Stimulated activated CD4-positive, alpha-beta T cell treated with anti-CD3 and anti-CD28 coated beads, Interleukin-1b, Interleukin-23, amount 100 ng/mL, for 24 hours (primary cell): ENCODE measurements around the gene ZNF185.

Experiments used
- DNase-seq, 4 experiments: peaks; one replicate each; pipeline ENCODE4 v3.0.0-alpha.2; 2020; ENCODE audit warnings: low read depth in 4 of 4, low spot score in 1 of 4

ZNF185 gene

DNA sequence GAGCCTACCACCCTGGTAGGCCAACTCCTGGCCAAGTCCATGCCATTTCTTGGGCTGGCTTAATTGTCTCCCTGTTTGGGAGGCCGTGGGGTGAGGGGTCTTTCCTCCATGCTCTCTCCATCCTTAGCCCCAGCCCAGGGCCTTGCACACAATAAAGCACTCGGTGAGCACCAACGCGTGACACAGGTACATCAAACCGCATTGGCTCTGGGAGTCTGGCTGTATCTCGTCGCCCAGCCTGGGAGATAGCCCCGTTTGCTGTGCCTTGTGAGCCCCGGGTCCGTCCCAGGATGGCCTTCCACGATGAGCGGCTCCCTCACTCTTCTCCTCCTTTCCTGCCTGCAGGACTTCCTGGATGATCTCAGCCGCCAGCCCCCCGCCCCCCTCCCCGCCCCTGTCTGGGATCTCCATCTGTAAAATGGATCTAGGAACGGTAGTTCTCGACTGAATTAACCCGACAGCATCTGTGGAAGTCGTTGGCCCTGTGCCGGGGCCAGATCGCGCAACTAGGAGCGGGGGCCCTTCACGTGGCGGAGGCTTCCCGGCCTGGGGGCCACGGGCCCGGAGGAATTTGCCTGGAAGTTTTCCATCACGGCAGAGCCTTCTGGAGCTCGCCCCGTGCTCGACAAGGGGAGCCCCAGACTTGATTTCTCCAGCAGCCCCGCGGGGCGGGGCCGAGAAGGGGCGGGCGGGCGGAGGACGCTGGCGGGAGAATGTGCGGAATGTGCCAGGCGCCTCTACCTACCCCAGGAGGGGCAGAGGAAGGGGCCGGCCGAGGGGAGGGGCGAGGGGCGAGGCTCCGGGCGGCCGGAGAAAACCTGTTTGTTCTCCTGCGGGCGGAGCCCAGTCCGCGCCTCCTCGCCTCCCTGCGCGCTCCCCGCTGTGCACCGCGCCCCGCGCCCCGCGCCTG is at the start of gene ZNF185:
Gene ZNF185, plus strand, starts transcription at position 846 of the 910 bp plus-strand sequence. CDS start 16,423 bp downstream, outside the sequence.
- no peak for DNase-seq

DNA sequence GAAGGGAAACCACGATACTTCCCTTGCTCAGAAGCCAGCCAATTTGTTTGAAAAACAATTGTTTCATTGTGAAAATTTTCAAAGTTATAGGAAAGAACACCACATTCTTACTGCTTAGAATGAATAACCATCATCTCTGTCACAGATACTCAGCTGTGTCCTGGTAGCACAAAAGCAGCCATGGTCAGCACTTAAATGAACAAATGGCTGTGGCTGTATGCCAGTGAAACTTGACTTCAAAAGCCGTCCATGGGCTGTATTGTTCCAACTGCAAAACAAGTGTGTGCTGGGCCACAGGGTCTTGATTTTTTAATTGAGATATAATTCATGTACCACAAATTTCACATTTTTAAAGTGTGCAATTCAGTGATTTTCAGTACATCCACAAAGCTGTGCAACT is 47.4 kb upstream of the ZNF185 start:
- DNase-seq, result no peak

DNA sequence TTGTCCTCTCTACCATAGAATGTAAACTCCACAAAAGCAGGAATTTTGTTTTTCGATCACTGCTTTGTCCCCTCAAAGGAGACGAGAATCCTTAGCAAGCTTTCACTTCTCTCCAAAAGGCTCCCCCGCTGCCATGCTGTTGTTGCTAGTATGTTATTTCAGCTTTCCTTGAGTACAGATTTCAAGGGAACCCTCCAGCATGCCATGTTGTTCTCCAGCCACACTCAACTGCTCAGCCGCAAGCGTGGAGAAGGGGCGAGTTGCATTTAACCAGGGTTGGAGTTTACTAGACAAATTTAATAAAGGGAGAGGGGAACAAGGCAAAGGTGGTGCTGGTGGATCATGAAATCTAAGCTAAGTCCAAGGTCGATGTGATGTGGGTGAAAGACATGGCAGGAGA is 43.9 kb upstream of the ZNF185 start:
- no peak for DNase-seq

DNA sequence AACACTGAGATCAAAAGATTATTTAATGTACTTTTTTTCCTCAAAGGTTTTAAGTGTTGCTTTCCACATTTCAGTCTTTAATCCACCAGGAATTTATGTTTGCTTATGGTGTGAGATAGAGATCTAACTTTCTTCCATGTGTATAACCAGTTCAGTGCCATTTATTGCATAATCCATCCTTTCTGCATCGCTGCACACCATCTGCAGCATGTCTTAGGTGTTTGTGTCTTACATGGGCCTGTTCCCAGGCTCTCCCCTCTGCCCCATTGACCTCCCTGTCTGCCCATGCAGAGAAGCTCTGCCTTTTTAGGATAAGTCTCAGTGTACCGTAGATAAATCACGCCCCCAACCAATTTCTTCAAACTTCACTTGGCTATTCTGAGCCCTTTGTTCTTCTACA is 36.8 kb upstream of the ZNF185 start:
- DNase-seq, result no peak

DNA sequence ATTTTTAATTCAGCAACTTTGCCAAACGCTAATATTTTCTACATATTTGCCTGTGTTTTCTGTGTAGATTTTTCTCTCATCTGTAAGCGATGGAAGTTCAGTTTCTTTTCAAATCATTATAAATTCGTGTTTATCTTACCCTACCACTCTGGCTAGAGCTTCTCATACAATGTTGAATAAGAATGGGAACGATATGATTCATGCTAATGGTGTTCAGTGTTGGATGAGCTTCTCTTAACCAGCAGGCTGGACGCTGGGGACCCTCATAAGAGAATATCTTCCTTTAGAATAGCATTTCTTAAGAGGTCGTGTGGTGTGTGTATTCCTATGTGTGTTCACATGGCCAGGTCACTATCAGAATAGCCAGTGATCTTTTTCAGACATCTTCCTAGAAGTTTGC is 36.0 kb upstream of the ZNF185 start:
- DNase-seq, result no peak

DNA sequence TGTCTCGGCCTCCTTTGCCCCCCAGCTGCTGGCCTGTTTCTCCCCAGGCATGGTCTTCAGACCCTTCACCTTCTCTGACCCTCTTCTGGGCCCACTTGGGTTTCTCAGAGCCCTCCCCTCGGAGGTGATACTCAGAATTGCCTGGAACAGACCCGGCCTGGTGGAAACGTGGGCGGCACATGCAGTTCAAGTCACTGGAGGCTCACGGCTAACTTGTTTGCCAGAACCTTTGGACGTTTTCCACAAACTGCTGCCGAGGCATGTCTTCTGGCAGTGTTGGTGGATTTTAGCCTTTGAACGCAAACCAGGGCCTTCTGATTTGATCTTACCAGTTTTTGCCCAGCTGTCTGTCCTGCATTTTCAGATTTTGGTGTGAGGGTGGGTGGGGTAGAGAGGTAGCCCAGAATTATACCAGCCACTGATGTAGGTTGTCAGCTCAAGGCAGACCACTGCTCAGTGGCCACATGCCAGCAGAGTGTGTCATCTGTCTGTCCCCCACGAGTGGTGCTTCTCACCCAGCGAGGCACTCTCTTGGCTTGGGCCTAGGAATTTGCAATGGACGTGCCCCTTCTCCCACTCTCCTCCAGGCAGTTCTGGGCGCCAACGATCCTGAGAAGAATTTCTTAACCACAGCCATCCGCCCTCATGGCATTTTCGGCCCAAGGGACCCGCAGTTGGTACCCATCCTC is 32.5 kb upstream of the ZNF185 start:
- no peak for DNase-seq

DNA sequence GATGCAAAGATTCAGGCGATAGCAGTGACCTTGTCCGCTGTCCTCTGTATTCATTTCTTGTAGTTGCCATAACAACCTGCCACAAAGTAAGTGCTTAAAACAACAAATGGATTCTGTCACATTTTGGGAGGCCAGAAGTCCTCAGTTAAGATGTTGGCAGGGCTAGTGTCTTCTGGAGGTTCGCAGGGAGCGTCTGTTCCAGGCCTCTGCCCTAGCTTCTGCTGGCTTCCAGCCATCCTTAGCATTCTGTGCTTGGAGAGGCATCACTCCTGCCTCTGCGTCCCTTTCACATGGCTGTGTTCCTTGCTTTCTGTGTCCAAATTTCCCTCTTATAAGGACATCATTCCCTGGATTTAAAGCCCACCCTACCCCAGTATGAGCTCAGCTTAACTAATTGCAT is 31.5 kb upstream of the ZNF185 start:
- no peak for DNase-seq

DNA sequence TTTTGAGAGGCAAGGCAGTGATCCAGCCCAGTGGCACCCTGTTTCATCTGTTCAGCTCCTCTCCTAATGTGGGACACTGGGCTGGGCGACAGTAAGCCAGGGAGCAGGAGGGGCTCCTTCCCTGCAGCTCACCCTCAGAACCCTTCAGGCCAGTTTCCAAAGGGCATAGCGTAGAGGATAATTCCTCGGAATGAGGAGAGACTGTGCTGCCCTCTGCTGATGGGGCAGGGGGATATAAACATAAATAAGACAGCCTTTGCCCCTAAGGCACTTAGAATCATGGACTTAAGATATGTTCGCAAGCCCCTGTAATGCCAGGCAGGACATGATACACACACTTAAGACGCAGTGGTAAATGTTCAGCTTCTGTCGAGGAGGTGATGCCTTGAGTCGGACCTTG is 27.9 kb upstream of the ZNF185 start:
- DNase-seq, result no peak

DNA sequence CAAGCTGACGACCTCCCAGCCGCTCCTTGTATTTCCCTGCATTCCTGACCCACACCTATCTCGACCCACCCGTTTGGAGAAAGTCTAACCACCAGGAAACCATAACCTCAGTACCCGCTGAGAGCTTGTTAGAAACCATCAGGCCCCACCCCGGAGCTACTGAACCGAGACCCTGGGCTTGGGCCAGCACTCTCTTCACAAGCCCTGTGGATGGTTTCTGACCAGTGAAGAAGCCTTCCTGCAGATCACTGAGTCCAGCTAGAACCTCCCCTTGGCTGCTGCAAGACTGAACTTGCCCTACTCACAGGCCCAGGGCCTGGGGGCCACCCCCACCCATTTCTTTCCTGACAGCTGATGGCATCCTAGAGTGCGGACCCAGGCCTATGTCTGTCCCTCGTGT is 26.6 kb upstream of the ZNF185 start:
- DNase-seq, result no peak

DNA sequence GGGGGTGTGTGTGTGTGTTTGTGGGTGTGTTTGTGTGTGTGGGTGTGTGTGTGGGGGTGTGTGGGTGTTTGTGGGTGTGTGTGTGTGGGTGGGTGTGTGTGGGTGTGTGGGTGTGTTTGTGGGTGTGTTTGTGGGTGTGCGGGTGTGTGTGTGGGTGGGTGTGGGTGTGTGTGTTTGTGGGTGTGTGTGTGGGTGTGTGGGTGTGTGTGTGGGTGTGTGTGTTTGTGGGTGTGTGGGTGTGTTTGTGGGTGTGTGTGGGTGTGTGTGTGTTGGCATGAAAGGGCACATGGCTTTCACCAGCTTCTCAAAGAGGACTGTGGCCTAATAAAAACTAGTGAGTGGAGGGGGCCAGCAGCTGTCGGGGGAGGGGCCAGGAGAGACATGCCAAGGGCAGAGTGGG is 25.3 kb upstream of the ZNF185 start:
- no peak for DNase-seq

DNA sequence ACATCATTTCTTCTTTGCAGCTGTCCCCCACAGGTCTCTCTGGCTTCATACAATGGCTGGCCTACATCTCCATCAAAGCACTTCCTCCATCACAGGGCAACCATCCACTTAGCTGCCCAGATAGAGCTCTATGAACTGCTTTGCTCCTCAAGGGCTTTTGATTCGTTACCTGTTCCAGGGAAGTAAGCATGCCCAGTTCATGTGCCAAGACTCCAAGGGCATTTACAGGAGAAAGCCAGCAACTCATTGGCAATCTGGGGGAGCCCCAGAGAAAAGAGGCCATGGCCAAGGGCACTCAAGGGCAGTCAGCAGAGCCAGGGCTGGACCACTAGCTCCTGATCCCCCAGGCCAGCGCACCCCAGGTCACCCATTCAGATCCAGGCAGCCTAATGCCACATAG is 24.5 kb upstream of the ZNF185 start:
- DNase-seq, result no peak

DNA sequence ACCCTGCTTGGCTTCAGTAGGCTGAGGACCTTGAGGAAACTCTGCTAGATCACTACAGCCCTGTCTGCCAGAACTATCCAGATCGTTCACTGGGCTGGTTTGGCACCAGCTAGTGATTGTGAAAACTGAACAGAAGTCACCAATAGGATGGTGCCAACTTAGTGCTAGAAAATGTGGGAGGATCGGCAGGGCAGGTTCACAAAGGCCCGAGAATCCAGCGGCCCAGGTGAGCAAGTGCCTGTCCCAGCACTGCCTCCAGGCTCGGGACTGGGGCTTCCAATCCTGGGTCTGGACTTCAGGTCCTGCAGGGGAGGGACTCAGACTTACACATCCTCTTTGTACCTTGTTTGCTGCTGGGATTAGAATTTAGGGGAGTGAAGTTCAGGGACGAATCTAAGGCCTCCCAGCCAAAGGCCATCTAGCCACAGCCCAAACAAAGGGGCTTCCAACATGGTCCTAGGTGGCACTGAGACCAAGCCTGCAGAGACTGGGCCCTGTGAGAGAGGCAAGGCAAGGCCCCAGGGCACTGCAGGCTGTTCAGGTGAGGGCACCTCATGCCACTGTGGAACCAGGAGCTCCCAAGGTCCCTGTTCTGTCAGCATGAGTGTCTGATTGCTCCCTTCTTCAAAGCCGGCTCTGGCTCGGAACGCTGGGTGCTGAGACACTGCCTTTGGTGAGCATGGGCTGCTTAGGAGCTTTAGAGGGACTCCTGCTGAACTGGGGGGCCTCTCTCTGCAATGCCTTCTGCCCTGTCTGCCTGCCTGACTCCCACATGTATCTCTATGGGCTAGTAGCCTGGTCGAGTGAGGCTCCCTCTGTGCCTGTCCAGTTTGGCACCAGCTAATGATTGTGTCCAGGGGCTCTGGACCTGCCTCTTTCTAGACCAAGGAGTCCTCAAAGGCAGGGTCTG is 20.7 kb upstream of the ZNF185 start:
- no peak for DNase-seq

DNA sequence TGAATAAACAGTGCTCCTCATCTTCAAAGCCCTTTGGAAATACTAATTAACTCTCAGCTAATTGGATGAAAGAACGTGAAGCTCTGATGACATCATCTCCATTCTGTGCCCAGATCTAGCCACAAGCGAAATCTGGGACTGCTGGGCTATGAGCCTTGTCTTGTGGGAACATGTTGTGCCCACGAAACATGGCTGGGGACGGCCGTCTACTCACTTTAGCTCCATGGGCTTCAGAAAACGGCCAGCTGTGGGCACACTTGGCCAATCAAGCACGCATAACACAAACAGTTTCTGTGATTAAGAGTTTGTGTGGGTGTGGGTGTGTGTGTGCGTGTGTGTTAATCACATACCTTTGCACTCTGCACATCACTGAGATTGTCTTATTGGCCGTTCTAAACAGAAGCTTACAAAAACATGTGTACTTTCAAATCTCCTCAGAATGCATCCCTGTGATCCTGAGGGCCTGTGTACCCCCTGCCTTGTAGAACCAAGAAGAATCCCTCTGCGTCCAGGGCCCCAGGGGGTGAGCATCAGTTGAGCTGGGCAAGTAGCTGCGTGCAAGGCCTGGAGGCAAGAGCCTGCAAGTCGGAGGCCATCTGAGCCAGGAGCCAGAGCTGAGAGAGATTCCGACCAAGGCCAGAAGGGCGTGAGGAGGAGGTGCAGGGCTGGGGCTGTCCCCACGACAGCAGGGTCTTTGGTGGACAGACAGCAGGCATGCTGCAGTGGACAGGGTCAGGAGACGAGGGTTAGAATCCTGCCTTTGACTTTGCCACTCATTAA is 18.7 kb upstream of the ZNF185 start:
- no peak for DNase-seq

DNA sequence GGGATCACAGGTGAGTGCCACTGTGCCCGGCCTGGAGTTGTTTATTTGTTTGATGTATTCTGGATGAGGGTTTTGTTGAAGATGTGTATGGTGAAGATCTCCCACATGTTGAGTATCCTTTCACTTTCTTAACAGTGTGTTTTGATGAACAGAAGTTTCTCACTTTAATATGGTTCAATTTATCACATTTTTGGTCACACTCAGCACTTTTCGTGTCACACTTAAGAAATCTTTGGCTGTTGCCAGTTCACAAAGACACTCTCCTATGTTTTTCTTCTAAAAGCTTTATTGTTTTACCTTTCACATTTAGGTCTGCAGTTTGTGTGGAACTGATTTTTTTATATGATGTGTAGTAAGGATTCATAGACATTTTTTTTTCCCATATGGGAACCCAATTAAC is 16.6 kb upstream of the ZNF185 start:
- no peak for DNase-seq

DNA sequence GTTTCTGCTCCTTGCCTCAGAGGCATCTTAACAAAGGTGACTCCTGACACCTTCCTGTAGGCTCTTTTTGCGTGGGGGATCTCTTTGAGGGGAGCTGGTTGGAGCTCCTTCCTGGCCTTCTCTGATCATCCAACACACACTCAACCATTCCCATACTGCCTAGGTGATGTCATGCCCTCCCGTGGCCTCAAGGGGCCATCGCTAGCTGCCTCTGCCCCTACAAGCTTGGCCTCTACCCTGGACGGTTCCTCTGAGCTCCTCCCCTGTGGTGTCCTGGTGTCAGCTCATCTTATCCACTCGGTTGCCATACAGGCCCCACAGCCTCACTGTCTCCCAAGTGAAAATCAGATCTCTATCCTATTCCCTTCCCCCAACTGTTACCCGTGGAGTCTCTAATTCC is 13.7 kb upstream of the ZNF185 start:
- DNase-seq, result no peak

DNA sequence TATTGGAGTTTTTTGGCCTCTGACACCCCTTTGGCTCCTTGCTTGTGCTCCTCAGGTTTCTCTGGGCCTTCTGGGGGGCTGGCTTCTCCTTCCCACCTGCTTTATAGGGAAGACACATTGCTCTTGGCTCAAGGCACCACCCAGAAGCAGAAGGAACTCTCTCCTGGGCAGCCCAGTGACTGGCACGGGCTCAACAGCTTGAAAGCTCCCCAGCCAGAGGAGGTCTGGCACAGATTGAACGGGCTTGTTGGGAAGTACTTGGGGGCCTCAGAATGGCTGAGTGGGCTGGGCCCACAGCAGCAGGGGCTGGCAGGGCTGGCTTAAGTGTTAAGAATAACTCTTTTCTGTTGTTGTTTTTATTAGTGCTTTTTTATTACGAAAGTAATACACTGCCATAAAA is 11.2 kb upstream of the ZNF185 start:
- DNase-seq, result no peak

DNA sequence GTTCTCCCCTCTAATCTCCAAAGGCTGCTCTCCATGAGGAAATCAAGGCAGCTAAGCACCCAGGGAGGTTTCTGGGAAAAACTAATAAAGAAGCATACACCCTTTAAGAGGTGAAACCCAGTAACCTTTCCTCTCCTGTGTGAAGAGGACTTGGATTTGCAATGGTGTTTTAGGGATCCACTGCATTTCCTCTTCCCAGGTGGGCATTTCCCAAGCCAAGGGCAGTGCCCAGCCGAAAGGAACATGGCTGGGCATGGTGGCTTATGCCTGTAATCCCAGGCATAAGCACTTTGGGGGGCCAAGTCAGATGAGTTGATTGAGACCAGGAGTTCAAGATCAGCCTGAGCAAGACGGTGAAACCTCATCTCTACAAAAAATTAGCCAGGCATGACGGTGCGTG is 5.4 kb upstream of the ZNF185 start:
- DNase-seq, result no peak

DNA sequence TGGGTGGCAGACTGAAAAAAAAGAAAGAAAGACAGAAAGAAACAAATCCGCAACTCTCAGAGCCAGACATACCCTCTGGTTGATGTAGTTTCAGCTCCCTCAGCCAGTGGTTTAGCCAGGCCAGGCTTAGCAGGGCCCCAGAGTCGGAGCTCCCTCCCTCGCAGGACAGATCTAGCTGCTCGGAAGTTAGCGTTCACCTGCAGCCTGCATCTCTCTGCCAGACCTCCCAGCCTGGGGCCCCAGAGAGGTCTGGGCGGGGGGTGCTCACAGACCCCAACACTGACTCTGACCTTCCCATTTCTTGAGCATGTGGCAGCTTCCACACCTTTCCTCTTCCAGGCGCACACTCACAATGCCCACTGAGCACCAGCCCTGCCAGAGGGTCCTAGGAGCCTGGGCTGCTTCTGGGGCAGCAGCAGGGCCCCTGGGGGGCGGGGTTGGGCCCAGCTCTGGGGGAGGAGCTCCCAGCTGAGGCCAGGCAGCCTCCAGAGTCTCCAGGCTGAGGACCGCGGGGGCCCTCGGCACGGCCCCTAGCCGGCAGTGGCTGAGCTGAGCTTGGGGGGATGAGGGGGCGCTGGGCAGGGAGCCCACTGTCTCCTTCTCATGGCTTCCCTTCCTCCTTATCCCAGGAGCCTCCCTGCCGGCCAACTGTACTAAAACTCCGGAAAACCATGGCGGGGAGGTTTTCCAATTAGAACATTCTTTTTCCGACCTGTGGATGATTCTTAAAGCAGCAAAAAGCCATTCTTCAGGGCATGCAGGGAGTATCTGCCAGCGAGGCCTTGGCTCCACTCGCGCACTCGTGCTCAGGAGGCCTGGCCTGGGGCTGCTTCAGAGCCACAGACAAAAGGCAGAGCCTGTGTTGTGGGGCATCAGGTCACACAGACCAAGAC is 4.6 kb upstream of the ZNF185 start:
- no peak for DNase-seq

DNA sequence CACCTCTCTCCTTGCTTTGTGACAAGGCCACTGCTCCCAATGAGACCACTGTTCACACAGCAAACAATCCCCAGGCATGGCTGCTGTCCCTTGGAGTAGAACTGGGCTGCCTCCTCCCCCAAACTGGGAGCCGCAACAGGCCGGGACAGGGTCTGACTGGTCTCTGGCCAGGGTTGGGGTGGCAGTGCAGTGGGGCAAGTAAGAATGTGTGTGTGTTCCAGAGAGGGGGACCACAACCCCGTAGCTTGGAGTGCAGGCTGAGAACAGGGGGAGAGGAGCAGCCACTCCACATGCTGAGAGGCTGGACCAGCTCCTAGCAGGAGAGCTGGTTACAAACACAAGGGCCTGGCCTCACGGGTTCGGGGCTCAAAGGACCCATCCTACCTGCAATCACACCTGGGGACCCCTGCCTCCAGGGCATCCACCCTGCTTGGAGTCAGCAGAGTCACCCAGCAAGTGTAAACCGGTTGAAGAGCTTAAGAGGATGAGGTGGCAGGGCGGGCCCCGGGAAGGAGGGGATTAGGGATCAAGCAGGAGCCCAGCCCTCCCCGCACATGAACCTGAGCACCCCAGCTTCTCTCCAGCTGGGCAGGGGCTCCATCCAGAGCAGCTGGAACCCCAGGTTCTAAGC is 3.8 kb upstream of the ZNF185 start:
- no peak for DNase-seq
